HepG2 (cell line): ENCODE measurements around the gene HSDL2. TPM values are rescaled to one million over a fixed set of nuclear protein-coding genes. Genes with fewer than 3 reads are reported as not detected.

Experiments used
- ATF2 ChIP-seq: sonication (generic); formaldehyde crosslinking; IDR thresholded peaks from 2 replicates; pipeline ENCODE4 v1.4.0; 2020; ENCODE audit warnings: missing genetic modification reagents
- CCDC6 ChIP-seq: sonication (generic); formaldehyde crosslinking; IDR thresholded peaks from 2 replicates; pipeline ENCODE4 v1.8.1; 2022; ENCODE audit warnings: mild to moderate bottlenecking, missing genetic modification reagents, moderate library complexity
- CSRNP1 ChIP-seq: sonication (generic); formaldehyde crosslinking; IDR thresholded peaks from 2 replicates; pipeline ENCODE4 v1.8.1; 2023; ENCODE audit warnings: mild to moderate bottlenecking, missing genetic modification reagents
- GMEB1 ChIP-seq: sonication (generic); formaldehyde crosslinking; IDR thresholded peaks from 2 replicates; pipeline ENCODE4 v1.5.1; 2020; ENCODE audit warnings: missing genetic modification reagents, mild to moderate bottlenecking, borderline replicate concordance
- JUNB ChIP-seq: sonication (generic); formaldehyde crosslinking; IDR thresholded peaks from 2 replicates; pipeline ENCODE4 v1.8.0; 2022; ENCODE audit warnings: missing genetic modification reagents, mild to moderate bottlenecking, borderline replicate concordance
- MXD3 ChIP-seq: IDR thresholded peaks from 2 replicates; pipeline ENCODE4 v1.6.1; 2016; ENCODE audit warnings: mild to moderate bottlenecking, missing biosample characterization, missing genetic modification reagents
- PBX3 ChIP-seq: sonication (generic); formaldehyde crosslinking; IDR thresholded peaks from 2 replicates; pipeline ENCODE4 v1.8.1; 2023; ENCODE audit warnings: missing genetic modification reagents, inconsistent platforms, borderline replicate concordance
- POLR2A ChIP-seq, 2 experiments: IDR thresholded peaks; 2 replicates each; pipeline ENCODE4 v1.6.1; 2011; ENCODE audit warnings: low read depth in 2 of 2, low read length in 2 of 2, mild to moderate bottlenecking in 1 of 2, moderate library complexity in 1 of 2; ENCODE audit not compliant: insufficient read depth in 1 of 2
- POLR2AphosphoS5 ChIP-seq: IDR thresholded peaks from 2 replicates; pipeline ENCODE4 v1.6.1; 2012; ENCODE audit warnings: low read depth, low read length
- PRPF4 ChIP-seq: fragments of 200-400 bp; formaldehyde crosslinking; IDR thresholded peaks from 2 replicates; pipeline ENCODE4 v1.6.1; 2016; ENCODE audit warnings: low read length, low read depth; ENCODE audit not compliant: poor library complexity, severe bottlenecking
- SALL2 ChIP-seq: sonication (generic); formaldehyde crosslinking; IDR thresholded peaks from 2 replicates; pipeline ENCODE4 v1.8.1; 2023; ENCODE audit warnings: mild to moderate bottlenecking, missing genetic modification reagents, inconsistent platforms
- SMYD3 ChIP-seq: sonication (generic); formaldehyde crosslinking; IDR thresholded peaks from 2 replicates; pipeline ENCODE4 v1.8.1; 2023; ENCODE audit warnings: mild to moderate bottlenecking, missing genetic modification reagents
- SP5 ChIP-seq: IDR thresholded peaks from 2 replicates; pipeline ENCODE4 v1.6.1; 2016; ENCODE audit warnings: low read depth, borderline replicate concordance
- ZIK1 ChIP-seq: sonication (generic); formaldehyde crosslinking; IDR thresholded peaks from 2 replicates; pipeline ENCODE4 v1.5.0; 2020; ENCODE audit warnings: mild to moderate bottlenecking, low read depth, missing genetic modification reagents, borderline replicate concordance
- ZNF263 ChIP-seq: sonication (generic); formaldehyde crosslinking; IDR thresholded peaks from 2 replicates; pipeline ENCODE4 v1.4.0; 2020; ENCODE audit warnings: missing genetic modification reagents
- ZNF446 ChIP-seq: sonication (generic); formaldehyde crosslinking; IDR thresholded peaks from 2 replicates; pipeline ENCODE4 v1.5.0; 2020; ENCODE audit warnings: mild to moderate bottlenecking, missing genetic modification reagents
- ZNF572 ChIP-seq: sonication (generic); formaldehyde crosslinking; IDR thresholded peaks from 2 replicates; pipeline ENCODE4 v1.5.1; 2020; ENCODE audit warnings: mild to moderate bottlenecking, missing genetic modification reagents
- ZNF691 ChIP-seq: sonication (generic); formaldehyde crosslinking; IDR thresholded peaks from 2 replicates; pipeline ENCODE4 v1.4.0; 2020; ENCODE audit warnings: missing genetic modification reagents, low read depth, mild to moderate bottlenecking, borderline replicate concordance
- ZNF879 ChIP-seq: sonication (generic); formaldehyde crosslinking; IDR thresholded peaks from 2 replicates; pipeline ENCODE4 v1.8.1; 2023; ENCODE audit warnings: missing genetic modification reagents
- ZZZ3 ChIP-seq: sonication (generic); formaldehyde crosslinking; IDR thresholded peaks from 2 replicates; pipeline ENCODE4 v1.4.0; 2020; ENCODE audit warnings: missing genetic modification reagents, mild to moderate bottlenecking, borderline replicate concordance
- polyA plus RNA-seq, 8 experiments: library from polyadenylated mRNA; depleted of rRNA in 3 of 8; stranded (reverse) in 7 of 8; unstranded in 1 of 8; fragments of >200 nt; fragmentation: Illumina TruSeq in 4 of 8; extraction: Trizol in 4 of 8; gene quantifications; 2 replicates each; pipeline versions ENCODE4 v1.2.1 to v1.2.3, GENCODE V29; 2011 to 2016; ENCODE audit warnings: low read depth in 4 of 8, missing spikeins in 1 of 8, mixed read lengths in 1 of 8; ENCODE audit not compliant: insufficient read depth in 1 of 8
- total RNA-seq, 5 experiments: library from RNA; depleted of rRNA; stranded (reverse); fragments of >200 nt; fragmentation: Illumina TruSeq; extraction: Trizol; gene quantifications; 2 replicates each; pipeline ENCODE4 v1.2.3, GENCODE V29; 2016; ENCODE audit warnings: low read depth in 1 of 5

The HSDL2 gene
- total and polyA plus RNA-seq, 2 of the 13 experiments (the other 11 are each of a cell fraction or from before 2014, with no cell fraction given), result 55.3 to 80.2 TPM

- TF ChIP-seq CCDC6 (no peak), ZNF572 (CRISPR knock-in tag) (no peak), SP5 (CRISPR knock-in tag) (0 out of 2 replicates have a peak, but pooled peaks have one; percentile 5), SALL2 (CRISPR knock-in tag) (no peak), ZNF263 (no peak), SMYD3 (CRISPR knock-in tag) (no peak), ATF2 (no peak), ZNF691 (no peak), ZZZ3 (CRISPR knock-in tag) (no peak), MXD3 (CRISPR knock-in tag) (no peak), CSRNP1 (CRISPR knock-in tag) (no peak), POLR2A (IDR thresholded peaks at IDR 0.05; ENCODE audit: insufficient read depth in 1 of 2, low read depth in 2 of 2, low read length in 2 of 2) (no peak), POLR2AphosphoS5 (no peak), GMEB1 (CRISPR knock-in tag) (no peak), ZNF879 (CRISPR knock-in tag) (no peak), ZNF446 (CRISPR knock-in tag) (no peak), PRPF4 (no peak), JUNB (no peak), ZIK1 (CRISPR knock-in tag) (no peak), PBX3 (CRISPR knock-in tag) (no peak)
Measured at GRCh38 chr9:112380102-112380824, at the start of gene HSDL2 (continued).
